HG03108 (cell line): ENCODE results near the gene FLNB.
A peak's percentile ranks its signal among the peaks of the same experiment; 100 is the strongest.
"Not testable (repeated sequence)": the region's sequence is repeated elsewhere in the genome, so short reads cannot be mapped to it uniquely, and the experiment has no call there.

Experiments used
- ATAC-seq: cut with Tn5 transposase; IDR thresholded peaks from one replicate; pipeline ENCODE4 v1.9.1; 2021; ENCODE audit warnings: moderate library complexity; ENCODE audit not compliant: unreplicated experiment

FLNB gene

GRCh38 chr3:57978316-57978715 is 29.9 kb upstream of the FLNB start:
- no peak for ATAC-seq

DNA sequence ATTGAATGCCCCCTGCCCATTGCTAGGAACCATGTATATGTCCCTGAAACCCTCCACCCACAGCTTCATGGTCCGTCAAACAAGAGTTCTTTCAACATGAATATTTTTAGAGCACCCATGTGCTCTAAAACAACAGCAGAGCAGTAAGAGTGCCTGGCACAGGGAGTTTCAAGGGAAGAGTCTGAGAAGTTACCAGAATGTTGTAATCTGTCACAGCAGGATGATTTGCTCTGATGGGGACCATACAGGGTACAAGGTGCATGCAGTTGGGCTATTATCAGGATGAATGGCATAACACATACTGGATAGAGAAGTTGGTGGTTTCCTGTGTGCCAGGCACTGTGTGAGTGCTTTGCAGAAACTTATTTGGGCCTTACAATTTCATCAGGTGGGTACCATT is 27.8 kb upstream of the FLNB start:
- no peak for ATAC-seq

DNA sequence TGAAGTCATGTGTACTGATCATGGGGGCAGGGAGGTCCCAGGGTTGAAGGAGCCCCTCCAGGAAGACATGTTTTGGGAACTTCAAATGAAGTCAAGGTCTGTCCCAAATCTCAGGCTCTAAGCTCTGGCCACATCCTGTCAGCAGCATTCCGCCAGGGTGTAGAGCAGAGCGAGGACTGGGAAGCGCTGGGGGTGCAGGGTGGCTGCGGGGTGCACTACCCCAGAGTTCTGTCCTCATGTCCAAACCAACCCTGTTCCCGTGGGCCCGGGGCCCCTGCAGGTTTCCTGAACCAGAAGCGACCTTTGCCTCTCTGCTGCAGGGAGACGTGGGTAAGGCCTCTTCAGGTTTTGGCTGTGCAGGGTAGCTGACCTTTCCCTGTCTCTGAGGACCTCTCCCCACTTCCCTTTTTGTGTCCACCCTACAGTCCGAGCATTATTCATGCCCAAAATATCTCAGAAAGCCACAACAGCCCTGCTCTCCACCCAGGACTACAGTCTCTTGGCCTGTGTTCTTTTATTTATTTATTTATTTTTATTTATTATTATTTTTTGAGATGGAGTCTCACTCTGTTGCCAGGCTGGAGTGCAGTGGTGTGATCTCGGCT is 26.6 kb upstream of the FLNB start:
- ATAC-seq, result no peak

DNA sequence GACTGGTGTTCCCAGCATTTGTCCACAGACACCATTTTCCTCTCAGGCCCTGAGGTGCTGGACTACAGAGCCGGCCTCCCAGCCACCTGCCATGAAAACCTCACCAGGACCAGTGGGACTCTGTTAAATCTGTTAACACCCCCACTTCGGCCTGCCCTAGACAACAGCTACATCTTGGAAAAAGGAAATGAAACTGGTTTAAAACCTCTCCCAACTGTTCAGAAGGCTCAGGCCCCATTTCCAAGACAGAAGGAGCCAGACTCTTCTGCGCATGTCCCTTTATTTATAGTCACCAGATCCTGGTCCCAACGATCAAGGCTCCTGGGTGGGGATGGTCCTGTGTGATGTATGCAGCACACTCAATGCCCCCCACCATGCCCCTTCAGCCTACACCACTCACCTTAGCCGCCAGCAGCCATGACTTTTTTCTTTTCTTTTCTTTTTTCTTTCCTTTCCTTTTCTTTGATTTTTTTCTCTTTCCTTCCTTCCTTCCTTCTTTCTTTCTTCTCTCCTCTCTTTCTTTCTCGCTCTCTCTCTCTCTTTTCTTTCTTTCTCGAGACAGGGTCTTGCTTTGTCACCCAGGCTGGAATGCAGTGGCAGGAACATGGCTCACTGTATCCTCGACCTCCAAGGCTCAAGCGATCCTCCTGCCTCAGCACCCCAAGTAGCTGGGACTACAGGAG is 25.5 kb upstream of the FLNB start:
- no peak for ATAC-seq

DNA sequence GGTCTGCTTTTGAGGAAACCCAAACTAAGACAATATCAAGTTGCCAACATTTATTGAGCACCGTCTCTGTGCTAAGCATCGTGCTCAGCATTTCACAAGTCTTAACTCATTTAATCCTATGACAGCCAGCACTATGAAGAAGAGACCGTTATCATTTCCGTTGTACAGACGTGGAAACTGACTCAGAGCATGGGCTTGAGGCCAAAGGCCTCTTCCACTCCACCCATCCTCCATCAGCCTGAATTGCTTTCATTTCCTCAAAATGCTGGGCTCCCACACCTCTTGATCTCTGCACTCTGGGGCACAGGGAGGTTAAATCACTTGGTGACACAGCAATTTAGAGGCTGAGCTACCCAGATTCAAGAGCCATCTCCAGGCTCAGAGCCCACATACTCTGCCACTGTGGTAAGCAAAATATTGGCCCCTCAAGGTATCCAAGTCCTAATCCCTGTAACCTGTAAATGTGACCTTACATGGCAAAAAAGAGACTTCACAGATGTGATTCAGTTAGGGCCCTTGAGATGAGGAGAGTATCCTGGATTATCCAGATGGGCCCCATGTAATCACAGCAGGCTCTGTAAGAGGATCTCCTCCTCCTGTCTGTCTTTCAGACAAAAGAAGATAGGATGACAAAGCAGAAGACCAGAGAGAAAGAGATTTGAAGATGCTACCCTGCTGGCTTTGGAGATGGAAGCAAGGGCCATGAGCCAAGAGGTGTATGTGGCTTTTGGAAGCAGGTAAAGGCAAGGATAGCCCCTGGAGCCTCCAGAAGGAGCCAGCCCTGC is 24.3 kb upstream of the FLNB start:
- ATAC-seq, result peak; percentile 97

DNA sequence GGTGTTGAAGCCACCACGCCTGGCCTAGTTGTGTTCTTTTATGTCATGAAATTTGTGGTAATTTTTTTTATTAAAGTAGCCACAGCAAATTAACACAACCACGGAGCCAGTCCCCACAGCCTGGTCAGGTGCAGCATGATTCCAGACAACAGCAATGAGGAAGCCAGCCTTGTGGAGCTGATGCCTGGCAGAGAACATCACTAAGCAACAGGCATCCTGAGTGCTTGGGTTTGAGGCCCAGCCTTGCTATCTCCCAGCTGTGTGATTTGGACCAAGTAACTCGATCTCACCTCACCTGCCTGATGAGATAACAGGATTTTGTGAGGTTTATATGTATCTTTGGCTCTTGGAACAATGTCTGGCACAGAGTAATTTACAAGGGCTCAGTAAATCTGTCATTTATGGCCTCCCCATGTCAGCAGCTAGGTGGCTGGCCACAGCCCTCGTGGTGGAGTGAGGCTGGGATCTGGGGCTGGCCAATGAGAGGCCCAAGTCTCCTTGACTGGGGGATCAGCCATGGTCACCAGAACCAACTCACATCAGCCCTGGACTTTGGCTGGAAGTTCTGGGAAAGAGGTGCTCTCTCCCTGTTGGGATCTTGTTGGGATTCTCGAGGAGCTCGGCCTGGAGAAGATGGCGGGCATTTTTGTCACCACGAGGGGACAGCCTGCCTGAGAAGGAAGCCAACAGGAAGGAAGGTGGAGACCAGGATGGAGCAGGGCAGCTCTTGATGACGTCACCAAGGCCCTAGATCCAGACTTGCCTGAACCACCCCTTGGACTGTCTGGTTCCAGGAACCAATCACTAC is 22.8 kb upstream of the FLNB start:
- no peak for ATAC-seq

DNA sequence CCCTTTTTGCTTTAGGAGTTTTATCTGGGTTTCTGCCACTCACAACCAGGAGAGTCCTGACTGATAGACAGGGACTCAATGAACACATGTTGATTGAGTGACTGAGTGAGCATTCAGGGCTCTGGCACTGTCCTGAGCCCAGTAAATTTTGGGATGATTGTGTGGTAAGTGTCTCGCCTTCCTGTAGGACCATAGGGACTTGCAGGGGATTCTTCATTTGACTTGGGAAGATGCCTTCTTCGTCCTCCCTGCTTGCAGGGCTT is 22.3 kb upstream of the FLNB start:
- ATAC-seq, result no peak

GRCh38 chr3:57986261-57986660 is 22.0 kb upstream of the FLNB start:
- no peak for ATAC-seq

DNA sequence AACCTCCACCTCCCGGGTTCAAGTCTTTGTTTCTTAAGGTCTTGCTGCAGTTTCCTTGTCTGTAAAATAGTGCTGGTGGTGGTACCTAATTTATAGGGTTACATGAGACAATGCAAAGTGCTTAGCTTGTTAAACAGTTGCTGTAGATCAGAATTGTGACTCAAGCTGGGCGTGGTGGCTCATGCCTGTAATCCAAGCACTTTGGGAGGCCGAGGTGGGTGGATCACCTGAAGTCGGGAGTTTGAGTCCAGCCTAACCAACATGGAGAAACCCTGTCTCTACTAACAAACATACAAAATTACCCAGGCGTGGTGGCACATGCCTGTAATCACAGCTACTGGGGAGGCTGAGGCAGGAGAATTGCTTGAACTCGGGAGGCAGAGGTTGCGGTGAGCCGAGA is 19.0 kb upstream of the FLNB start:
- not testable (repeated sequence) for ATAC-seq

DNA sequence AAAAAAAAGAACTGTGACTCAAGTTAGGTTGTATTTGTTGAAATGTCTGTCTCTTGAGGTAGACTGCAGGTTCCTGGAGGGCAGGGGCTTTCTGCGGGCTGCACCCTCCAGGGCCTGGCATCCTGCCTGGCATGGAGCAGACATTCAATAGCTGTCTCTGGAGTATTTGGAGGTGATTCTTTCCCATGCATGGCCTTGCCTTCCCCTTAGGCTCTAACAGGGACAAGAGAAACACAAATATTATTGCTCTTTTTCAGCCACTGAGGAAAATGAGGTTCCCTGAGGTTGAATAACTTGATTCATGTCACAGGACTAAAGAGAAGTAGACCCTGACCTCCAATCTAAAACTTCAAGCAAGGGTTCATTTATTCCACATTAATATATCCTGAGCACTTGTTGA is 18.6 kb upstream of the FLNB start:
- ATAC-seq, result no peak

DNA sequence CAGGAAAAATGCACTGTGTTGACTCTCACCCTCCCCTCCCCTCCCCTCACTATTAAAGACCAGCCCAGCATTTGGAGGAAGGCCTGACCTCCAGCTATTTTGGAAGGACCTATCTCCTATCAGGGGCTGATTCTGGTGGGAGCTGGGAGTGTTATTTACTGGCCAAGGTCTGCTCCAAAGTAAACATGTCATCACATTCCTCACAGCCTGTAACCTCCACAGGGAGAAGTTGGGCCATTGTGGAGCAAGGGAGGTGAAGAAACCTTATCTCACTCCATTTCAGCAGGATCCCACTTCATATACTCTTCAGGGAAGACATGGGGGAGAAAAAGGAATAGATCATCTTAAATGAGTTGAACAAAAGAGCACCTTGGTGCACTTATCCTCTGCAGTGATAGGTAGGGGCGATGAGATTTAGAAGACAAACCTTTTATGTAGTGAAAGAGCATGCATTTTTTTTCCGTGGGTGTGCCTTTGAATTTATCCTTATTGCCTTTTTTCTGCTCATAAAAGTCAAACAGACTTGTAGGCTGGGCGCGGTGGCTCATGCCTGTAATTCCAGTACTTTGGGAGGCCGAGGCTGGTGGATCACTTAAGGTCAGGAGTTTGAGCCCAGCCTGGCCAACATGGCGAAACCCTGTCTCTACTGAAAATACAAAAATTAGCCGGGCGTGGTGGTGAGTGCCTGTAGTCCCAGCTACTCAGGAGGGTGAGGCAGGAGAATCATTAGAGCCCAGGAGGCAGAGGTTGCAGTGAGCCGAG is 15.6 kb upstream of the FLNB start:
- ATAC-seq, result no peak

DNA sequence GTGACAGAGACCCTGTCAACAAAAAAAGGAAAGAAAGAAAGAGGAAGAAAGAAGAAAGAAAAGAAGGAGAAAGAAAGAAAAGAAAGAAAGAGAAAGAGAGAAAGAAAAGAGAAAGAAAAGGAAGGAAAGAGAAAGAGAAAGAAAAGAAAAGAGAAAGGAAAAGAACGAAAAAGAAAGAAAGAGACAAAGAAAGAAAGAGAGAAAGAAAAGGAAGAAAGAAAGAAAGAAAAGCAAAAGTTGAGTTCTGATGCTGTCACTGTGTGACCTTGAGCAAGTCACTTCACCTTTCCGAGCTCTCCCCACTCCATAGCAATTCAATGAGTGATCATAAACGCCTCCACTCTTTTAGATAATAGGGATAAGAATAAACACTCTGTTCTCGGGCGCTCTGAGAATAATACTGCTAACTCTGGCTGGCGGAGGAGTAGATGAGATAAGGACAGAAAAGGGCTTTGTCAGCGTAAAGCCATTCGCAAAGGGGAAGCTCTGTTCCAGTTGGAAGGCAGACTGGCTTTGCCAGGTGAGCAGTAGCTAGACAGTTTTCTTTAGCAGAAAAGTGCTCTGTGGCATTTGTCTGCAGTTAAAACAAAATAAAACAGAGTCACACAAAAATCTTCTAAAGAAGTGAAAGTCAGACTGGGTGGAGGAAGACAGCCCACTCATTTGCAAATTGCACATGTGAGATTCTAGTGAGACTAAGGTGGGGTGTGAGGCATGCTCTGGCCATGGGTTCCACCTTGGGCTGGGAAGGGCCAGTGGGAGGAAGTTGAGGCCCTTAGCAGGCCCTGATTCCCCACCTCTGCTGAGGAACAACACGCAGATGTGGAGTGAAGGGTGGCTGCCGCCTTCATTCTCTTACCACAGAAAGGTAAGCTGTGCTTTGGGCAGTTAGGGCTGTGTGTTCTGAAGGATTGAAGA is 9.6 kb upstream of the FLNB start:
- ATAC-seq, result no peak

- ATAC-seq, result no peak
These were observed 8.7 kb upstream of the FLNB start for GRCh38 chr3:57999417-58000115.

DNA sequence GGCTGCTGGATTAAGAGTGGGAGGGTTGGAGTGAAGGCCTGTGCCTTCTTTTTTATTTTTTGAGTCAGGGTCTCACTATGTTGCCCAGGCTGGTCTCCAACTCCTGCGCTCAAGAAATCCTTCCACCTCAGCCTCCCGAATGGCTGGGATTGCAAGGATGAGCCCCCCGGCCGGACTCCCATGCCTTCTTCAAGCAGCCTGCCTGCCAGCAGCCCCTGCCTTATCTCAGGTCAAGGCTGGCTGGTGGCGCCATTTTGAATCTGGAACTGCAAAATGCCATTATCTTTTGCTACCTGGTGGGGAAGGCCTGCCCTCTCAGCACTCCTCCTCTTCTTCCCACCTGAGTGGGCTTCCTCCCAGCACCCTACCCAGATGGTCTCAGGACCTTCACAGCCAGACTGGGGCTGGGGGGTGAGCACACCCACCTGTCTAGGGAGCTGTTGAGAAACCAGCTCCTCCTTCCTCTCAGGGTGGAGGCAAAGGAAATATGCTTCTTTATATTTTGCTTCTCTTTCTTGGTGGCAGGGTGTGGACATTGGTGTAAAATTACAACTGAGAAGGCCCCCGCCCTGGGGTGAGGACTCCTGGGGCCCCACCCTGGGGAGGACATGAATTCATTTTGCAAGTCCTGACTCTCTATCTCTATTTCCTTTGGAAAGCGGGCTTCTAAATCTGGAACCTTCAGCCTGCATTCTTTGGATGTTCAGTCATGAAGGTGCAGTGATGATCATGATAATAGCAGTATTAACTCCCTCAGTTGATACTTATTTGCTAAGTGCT is 7.7 kb upstream of the FLNB start:
- ATAC-seq, result no peak

DNA sequence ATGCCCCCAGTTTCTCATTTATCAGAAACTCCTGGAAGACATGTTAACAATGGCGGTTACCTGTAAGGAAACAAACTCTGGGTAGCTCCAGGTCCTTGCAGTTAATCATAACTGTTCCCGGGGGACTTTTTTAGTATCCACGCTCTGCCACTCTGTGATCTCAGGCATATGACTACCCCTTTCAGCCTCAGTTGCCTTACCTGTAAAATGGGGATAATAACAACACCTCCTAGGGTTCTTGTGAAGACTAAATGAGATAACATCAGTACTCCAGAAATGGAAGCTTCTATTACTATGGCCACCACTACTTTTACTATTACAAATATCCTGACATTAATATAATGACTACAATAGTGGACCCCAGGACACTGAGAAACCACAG is 7.1 kb upstream of the FLNB start:
- no peak for ATAC-seq

- ATAC-seq, result no peak
These were observed 6.2 kb upstream of the FLNB start for GRCh38 chr3:58001979-58002378.

DNA sequence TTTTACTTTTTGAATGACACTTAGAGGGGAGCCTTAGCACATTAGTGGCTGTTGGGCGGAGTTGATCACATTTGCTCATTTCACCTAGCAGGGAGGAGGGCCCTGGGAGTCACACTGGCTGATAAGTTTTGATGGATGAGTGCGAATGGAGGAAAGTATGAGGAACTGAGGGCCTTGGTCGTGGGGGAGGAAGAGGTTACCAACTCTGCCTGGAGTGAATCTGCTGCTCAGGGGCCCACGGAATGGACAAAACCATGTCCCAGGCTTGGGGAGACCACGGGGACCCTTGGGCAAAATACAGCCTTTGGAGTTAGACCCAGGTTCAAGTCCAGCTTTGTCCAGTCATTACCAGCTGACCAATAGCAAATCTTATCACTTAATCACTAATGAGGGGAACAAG is 5.1 kb upstream of the FLNB start:
- no peak for ATAC-seq

DNA sequence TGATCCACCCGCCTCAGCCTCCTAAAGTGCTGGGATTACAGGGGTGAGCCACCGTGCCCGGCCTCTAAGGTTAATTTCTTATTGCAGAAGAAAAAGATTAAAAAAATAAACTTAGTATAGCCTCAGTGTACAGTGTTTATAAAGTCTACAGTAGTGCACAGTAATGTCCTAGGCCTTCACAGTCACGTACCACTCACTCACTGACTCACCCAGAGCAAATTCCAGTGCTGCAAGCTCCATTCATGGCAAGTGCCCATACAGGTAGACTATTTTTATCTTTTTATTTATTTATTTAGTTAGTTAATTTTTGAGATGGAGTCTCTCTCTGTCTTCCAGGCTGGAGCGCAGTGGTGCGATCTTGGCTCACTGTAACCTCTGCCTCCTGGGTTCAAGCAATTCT is 3.2 kb upstream of the FLNB start:
- ATAC-seq, result no peak

GRCh38 chr3:58005669-58006068 is 2.6 kb upstream of the FLNB start:
- no peak for ATAC-seq
